Keratinocyte (primary cell): ENCODE measurements around the gene KRT31.

Source experiments
- CTCF ChIP-seq, 3 experiments: IDR thresholded peaks in 1 of 3; conservative IDR thresholded peaks in 1 of 3; optimal IDR thresholded peaks in 1 of 3; 2 replicates in 2 of 3; 3 replicates in 1 of 3; pipeline versions ENCODE3 to v1.5.1; 2011; ENCODE audit warnings: low read length in 3 of 3, mild to moderate bottlenecking in 3 of 3, moderate library complexity in 2 of 3, control low read depth in 1 of 3, inconsistent platforms in 1 of 3; ENCODE audit not compliant: insufficient read depth in 2 of 3; ENCODE audit errors: extremely low read depth in 1 of 3
- EZH2 ChIP-seq: IDR thresholded peaks from one replicate; pipeline ENCODE4 v1.6.1; 2012; ENCODE audit warnings: inconsistent platforms, mild to moderate bottlenecking, low read length, moderate library complexity

- TF ChIP-seq CTCF (optimal IDR thresholded peaks at IDR 0.05 in 1 of 3, IDR thresholded peaks at IDR 0.05 in 1 of 3, conservative IDR thresholded peaks at IDR 0.05 in 1 of 3; ENCODE audit: extremely low read depth in 1 of 3, insufficient read depth in 2 of 3, low read length in 3 of 3) (no peak), EZH2 (no peak)
Observed at GRCh38 chr17:41387670-41388069, 9.7 kb downstream of the KRT31 start.
